Endothelial cell of umbilical vein (primary cell): Measurements from ENCODE around the gene MMAA.

Experiments
- POLR2A ChIP-seq: IDR thresholded peaks from 2 replicates; pipeline ENCODE4 v1.6.1; 2012; ENCODE audit warnings: low read depth, mild to moderate bottlenecking, control low read depth, low read length
- TF ChIP-seq, protein P1 (sequence below), 2 donors: IDR thresholded peaks; 1 replicate in 1 of 2; 2 replicates in 1 of 2; pipeline ENCODE4 v1.5.1; 2011; ENCODE audit warnings: low read length in 2 of 2, mild to moderate bottlenecking in 2 of 2, moderate library complexity in 2 of 2, control low read depth in 1 of 2, inconsistent platforms in 1 of 2, low read depth in 1 of 2; ENCODE audit not compliant: insufficient read depth in 1 of 2; ENCODE audit errors: extremely low read depth in 1 of 2
- TF ChIP-seq, protein P2 (sequence below): IDR thresholded peaks from 2 replicates; pipeline ENCODE4 v1.6.1; 2011; ENCODE audit not compliant: insufficient read depth, insufficient read length

DNA sequence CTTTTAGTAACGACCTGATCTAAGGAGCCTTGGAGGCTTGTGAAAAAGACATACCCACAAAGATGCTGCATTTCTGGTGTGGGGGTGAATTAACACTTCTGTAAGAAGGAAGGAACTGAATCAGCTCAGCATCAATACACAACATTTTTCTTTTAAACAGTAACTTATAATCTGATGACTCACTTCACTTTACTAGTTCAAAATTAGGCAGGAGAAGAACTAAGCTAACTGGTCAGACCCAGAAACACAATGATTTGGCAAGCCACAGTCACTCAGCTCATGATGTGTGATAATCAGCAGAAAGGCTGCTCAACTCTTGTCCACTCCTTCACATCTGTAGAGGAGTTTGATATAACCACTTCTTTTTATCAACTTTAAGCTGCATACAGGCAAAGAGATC, 4.6 kb downstream of the MMAA start:
- TF ChIP-seq, protein P1, sequence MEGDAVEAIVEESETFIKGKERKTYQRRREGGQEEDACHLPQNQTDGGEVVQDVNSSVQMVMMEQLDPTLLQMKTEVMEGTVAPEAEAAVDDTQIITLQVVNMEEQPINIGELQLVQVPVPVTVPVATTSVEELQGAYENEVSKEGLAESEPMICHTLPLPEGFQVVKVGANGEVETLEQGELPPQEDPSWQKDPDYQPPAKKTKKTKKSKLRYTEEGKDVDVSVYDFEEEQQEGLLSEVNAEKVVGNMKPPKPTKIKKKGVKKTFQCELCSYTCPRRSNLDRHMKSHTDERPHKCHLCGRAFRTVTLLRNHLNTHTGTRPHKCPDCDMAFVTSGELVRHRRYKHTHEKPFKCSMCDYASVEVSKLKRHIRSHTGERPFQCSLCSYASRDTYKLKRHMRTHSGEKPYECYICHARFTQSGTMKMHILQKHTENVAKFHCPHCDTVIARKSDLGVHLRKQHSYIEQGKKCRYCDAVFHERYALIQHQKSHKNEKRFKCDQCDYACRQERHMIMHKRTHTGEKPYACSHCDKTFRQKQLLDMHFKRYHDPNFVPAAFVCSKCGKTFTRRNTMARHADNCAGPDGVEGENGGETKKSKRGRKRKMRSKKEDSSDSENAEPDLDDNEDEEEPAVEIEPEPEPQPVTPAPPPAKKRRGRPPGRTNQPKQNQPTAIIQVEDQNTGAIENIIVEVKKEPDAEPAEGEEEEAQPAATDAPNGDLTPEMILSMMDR (IDR thresholded peaks at IDR 0.05; ENCODE audit: extremely low read depth in 1 of 2, insufficient read depth in 1 of 2, low read depth in 1 of 2, low read length in 2 of 2), result no peak
- TF ChIP-seq, protein P2, sequence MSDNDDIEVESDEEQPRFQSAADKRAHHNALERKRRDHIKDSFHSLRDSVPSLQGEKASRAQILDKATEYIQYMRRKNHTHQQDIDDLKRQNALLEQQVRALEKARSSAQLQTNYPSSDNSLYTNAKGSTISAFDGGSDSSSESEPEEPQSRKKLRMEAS, result no peak
- no peak for TF ChIP-seq POLR2A
